NB4 (cell line): ENCODE data around the gene DCLRE1B.

ENCODE experiments used
- DNase-seq: peaks from one replicate; pipeline ENCODE4 v3.0.0; 2010; ENCODE audit warnings: low read depth
- H3K4me3 ChIP-seq: one replicate; pipeline ENCODE4 v1.5.1; 2011; ENCODE audit warnings: mild to moderate bottlenecking, low read depth, low read length, moderate library complexity
- CTCF ChIP-seq: IDR thresholded peaks from one replicate; pipeline ENCODE4 v1.5.1; 2012; ENCODE audit warnings: low read depth, low read length
- MAX ChIP-seq: IDR thresholded peaks from 2 replicates; pipeline ENCODE4 v1.6.1; 2011; ENCODE audit warnings: low read depth, low read length
- MYC ChIP-seq: IDR thresholded peaks from 2 replicates; pipeline ENCODE4 v1.6.1; 2011; ENCODE audit warnings: low read depth, low read length
- POLR2A ChIP-seq: IDR thresholded peaks from 2 replicates; pipeline ENCODE4 v1.6.1; 2011; ENCODE audit warnings: mild to moderate bottlenecking; ENCODE audit not compliant: insufficient read length; ENCODE audit errors: extremely low read depth

Gene DCLRE1B

GRCh38 chr1:113876176-113876575 lies 28.9 kb upstream of the DCLRE1B start:
- DNase-seq = no peak
- H3K4me3 ChIP-seq = no peak overlapping the region
- TF ChIP-seq CTCF = no peak
- no peak for TF ChIP-seq MAX
- no peak for TF ChIP-seq POLR2A
- no peak for TF ChIP-seq MYC

- no peak for DNase-seq
- H3K4me3 ChIP-seq = no peak overlapping the region
- TF ChIP-seq MYC (no peak), MAX (no peak), CTCF (no peak), POLR2A (no peak)
Measured at GRCh38 chr1:113879739-113880038, 25.4 kb upstream of the DCLRE1B start.

- no peak overlapping the region for H3K4me3 ChIP-seq
- TF ChIP-seq CTCF (no peak), POLR2A (no peak), MYC (no peak), MAX (no peak)
- DNase-seq = no peak
Measured at GRCh38 chr1:113881661-113882060, 23.5 kb upstream of the DCLRE1B start.

GRCh38 chr1:113886417-113887401 lies 18.4 kb upstream of the DCLRE1B start:
- no peak for TF ChIP-seq POLR2A
- no peak for TF ChIP-seq MAX
- no peak for TF ChIP-seq MYC
- TF ChIP-seq CTCF = no peak
- H3K4me3 ChIP-seq = no peak overlapping the region
- no peak for DNase-seq

- no peak for TF ChIP-seq POLR2A
- TF ChIP-seq MAX = no peak
- no peak for TF ChIP-seq MYC
- TF ChIP-seq CTCF = no peak
- no peak within 1 kb of the TSS for H3K4me3 ChIP-seq
- no peak for DNase-seq
Measured at GRCh38 chr1:113887402-113888175, 17.5 kb upstream of the DCLRE1B start, which contains the start of gene BCL2L15. TSS of gene BCL2L15 (minus strand) at chr1:113887581. CDS start at chr1:113887375, 206 bp downstream.
